ENCODE results near the gene NKX2-4.

NKX2-4 gene

GRCh38 chr20:21352703-21353102 is 44.6 kb downstream of the NKX2-4 start:
- no peak for TF ChIP-seq EZH2phosphoT487 (IDR thresholded peaks at IDR 0.05; ENCODE audit: low read length)
- no peak for TF ChIP-seq EZH2 (optimal IDR thresholded peaks at IDR 0.05; ENCODE audit: low read depth, low read length)
- no peak for TF ChIP-seq CTCF (IDR thresholded peaks at IDR 0.05; ENCODE audit: low read length)
- no peaks in the 10 kb centered on the region for H3K9me3 ChIP-seq (replicated peaks; ENCODE audit: insufficient read depth, low read length)
- no peak overlapping the region for H2AFZ ChIP-seq (ENCODE audit: low read length)
- H3K27me3 ChIP-seq (replicated peaks; ENCODE audit: insufficient read depth, low read length): no peaks in the 10 kb centered on the region
- no peaks in the 10 kb centered on the region for H3K9me2 ChIP-seq (replicated peaks; ENCODE audit: insufficient read depth, low read length)
- no peak overlapping the region for H3K4me3 ChIP-seq (ENCODE audit: low read length)
- H3K36me3 ChIP-seq (replicated peaks; ENCODE audit: insufficient read depth, low read length): peaks cover 3% of the 10 kb centered on the region; the same call in 1 of the 2 replicates
- no peaks in the 10 kb centered on the region for H3K4me1 ChIP-seq (ENCODE audit: low read length)
- H3F3A ChIP-seq (ENCODE audit: insufficient read depth, low read length): no peaks in the 10 kb centered on the region
- no peaks in the 10 kb centered on the region for H4K20me1 ChIP-seq (ENCODE audit: insufficient read depth, low read length)
- no peak overlapping the region for H3K9ac ChIP-seq (ENCODE audit: low read length)
- DNase-seq: no peak
- no peak overlapping the region for H3K4me2 ChIP-seq (ENCODE audit: low read depth, low read length)
- no peak overlapping the region for H3K27ac ChIP-seq (ENCODE audit: low read length)
- no peaks in the 10 kb centered on the region for H3K79me2 ChIP-seq (ENCODE audit: low read length)
